Fibroblast of the aortic adventitia (primary cell): Measurements from ENCODE around the gene MRPL28. TPM values are rescaled to one million over a fixed set of nuclear protein-coding genes. Genes with fewer than 3 reads are reported as not detected.

Source experiments
- DNase-seq: peaks from one replicate; pipeline ENCODE4 v3.0.0-alpha.2; 2010; ENCODE audit warnings: low read depth
- H3K4me3 ChIP-seq: 2 replicates; pipeline ENCODE4 v1.5.1; 2011; ENCODE audit warnings: low read depth, mild to moderate bottlenecking, control low read depth, low read length, moderate library complexity
- total RNA-seq: library from RNA; depleted of rRNA; stranded (reverse); fragments of >200 nt; gene quantifications from 2 replicates; pipeline ENCODE4 v1.2.3, GENCODE V29; 2012; ENCODE audit warnings: low replicate concordance
- TF ChIP-seq, protein P1 (sequence below): IDR thresholded peaks from 2 replicates; pipeline ENCODE4 v1.5.1; 2011; ENCODE audit warnings: mild to moderate bottlenecking, low read length, control low read depth, inconsistent platforms; ENCODE audit not compliant: insufficient read depth

MRPL28 gene
- total RNA-seq, 1 donor = 49.3 TPM

DNA sequence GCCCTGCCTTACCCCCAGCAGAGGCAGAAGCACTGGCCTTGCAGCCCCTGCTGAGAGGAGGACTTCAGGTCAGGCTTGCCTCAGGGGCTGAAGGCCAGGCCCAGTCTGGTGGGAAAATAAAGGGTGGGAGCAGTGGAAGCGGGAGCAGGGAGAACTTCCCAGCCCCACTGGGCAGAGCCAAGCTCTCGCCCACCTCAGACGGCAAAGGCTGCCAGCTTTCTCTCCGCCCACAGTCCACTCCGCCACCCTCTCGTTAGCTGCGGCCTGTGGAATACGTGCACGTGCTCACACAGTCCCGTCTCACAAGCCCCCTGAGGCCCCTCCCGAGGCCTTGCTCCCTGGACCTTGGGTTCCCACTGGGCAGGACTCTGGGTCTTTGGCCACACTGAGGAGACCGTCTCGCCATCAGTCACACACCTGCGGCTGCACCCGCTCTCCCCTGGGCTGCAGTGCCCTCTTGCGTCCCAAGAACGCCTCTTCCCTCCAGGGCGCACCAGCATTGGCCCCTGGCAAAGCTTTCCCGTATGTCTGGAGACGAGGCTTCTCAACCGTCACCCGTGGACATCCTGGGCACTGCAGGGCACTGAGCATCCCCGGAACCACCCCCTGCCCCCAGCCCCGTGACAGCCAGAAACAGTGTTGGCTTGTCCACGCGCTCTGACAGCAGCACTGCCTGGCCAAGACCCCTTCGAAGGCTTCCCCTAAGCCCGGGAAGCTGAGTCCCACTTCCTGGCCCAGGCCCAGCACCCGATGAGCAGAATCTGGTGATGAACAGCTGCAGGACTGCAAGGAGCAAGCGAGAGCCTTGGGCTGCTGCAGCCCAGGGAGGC is 8.3 kb downstream of the MRPL28 start:
- TF ChIP-seq, protein P1, sequence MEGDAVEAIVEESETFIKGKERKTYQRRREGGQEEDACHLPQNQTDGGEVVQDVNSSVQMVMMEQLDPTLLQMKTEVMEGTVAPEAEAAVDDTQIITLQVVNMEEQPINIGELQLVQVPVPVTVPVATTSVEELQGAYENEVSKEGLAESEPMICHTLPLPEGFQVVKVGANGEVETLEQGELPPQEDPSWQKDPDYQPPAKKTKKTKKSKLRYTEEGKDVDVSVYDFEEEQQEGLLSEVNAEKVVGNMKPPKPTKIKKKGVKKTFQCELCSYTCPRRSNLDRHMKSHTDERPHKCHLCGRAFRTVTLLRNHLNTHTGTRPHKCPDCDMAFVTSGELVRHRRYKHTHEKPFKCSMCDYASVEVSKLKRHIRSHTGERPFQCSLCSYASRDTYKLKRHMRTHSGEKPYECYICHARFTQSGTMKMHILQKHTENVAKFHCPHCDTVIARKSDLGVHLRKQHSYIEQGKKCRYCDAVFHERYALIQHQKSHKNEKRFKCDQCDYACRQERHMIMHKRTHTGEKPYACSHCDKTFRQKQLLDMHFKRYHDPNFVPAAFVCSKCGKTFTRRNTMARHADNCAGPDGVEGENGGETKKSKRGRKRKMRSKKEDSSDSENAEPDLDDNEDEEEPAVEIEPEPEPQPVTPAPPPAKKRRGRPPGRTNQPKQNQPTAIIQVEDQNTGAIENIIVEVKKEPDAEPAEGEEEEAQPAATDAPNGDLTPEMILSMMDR = peak; percentile 80
- peak; percentile 65 for DNase-seq
- H3K4me3 ChIP-seq = no peak overlapping the region

- TF ChIP-seq, protein P1 = no peak
- DNase-seq = no peak
- no peak overlapping the region for H3K4me3 ChIP-seq
Observed at GRCh38 chr16:361341-361871, 8.9 kb downstream of the MRPL28 start.

GRCh38 chr16:360698-361336 is 9.5 kb downstream of the MRPL28 start:
- TF ChIP-seq, protein P1 = no peak
- DNase-seq = no peak
- no peak overlapping the region for H3K4me3 ChIP-seq

DNA sequence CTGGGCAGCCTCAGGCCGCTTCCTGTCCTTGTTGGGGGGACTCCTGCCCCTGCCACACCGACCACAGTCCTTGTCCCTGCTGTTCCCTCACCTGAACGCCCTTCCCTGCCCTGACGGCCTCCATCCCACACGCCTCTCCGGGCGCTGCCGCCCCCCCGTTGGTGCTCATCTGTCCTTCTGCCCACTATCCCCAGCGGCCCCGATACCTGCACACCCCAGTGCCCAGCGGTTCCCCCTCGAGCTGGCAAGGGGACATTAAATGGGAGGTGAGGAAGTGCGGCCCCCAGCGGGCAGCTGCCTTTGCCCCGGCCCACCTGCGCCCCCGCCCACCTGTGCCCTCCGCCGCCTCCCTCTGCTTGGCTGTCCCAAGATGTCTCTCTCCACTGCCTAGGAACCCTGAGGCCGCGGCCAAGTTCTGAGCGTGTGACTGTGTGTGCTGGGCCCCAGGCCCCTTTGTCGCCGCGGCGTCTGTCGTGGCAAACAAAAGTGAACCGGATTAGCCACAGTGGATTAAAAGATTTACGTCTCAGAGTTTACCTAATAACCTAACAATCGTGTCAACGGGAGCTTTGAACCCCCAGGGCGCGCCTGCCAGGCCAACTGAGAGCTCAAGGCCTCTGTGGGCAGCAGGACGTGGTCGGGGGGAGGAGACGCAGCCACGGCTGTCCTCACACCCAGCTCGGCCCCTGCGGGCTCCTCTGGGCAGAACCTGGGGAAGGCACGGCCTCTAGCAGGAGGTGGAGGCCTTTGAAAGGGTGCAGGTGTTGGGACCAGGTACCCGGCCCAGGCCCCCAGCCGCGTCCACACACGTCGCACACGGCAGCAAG is 10.3 kb downstream of the MRPL28 start:
- TF ChIP-seq, protein P1 = no peak
- DNase-seq = no peak

GRCh38 chr16:359067-359763 is 11.1 kb downstream of the MRPL28 start:
- TF ChIP-seq, protein P1 = no peak
- no peak overlapping the region for H3K4me3 ChIP-seq
- no peak for DNase-seq

More for the DNA sequence above, 10.3 kb downstream of the MRPL28 start:
- no peak overlapping the region for H3K4me3 ChIP-seq

- TF ChIP-seq, protein P1 = no peak
- no peak for DNase-seq
- no peak overlapping the region for H3K4me3 ChIP-seq
Observed at GRCh38 chr16:356741-357140, 13.6 kb downstream of the MRPL28 start.
